SKM-1 (cell line): ENCODE results near the gene ASCC1.

Experiments used
- DNase-seq: peaks from one replicate; lab custom pipeline; 2025; ENCODE audit not compliant: unreplicated experiment; lab: John Stamatoyannopoulos, UW

The ASCC1 gene

DNA sequence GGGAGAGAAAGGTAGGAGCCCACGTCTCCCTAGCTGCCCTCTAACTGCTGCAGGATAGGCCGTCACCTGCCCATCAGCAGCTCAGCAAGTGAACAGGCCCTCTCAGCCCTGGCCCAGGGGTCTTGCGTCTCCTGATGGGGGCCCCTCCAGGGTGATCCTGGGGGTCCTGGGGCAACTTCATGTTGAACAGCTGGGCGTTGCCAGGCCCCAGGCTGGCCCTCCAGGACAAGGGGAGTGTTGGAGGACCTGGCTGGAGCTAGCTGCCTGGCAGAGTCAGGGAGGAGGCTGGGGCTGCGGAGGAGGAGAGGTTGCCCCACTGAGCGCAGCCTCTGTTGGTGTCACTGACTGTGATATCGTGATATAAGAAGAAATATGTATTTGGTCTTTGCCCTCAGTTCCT lies 162.4 kb downstream of the ASCC1 start:
- no peak for DNase-seq

DNA sequence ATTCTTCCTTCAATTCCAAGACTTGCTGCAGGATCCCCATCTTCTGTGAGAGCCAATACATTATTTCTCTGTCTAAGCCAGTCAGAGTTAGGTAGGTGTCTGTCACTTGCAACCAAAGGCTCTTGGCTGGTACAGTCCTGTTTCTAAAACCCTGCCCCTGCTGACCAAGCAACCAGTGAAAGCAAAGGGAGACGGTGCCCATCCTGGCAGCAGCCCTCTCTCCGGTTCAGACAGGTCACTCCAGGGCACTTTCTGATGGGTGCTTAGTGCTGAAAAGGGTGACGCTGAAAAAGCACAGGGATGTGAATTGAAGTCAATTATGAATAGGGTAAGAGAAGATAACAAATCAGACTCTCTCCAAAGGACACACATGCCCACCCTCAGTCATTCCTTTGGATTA lies 165.2 kb downstream of the ASCC1 start:
- DNase-seq, result no peak

DNA sequence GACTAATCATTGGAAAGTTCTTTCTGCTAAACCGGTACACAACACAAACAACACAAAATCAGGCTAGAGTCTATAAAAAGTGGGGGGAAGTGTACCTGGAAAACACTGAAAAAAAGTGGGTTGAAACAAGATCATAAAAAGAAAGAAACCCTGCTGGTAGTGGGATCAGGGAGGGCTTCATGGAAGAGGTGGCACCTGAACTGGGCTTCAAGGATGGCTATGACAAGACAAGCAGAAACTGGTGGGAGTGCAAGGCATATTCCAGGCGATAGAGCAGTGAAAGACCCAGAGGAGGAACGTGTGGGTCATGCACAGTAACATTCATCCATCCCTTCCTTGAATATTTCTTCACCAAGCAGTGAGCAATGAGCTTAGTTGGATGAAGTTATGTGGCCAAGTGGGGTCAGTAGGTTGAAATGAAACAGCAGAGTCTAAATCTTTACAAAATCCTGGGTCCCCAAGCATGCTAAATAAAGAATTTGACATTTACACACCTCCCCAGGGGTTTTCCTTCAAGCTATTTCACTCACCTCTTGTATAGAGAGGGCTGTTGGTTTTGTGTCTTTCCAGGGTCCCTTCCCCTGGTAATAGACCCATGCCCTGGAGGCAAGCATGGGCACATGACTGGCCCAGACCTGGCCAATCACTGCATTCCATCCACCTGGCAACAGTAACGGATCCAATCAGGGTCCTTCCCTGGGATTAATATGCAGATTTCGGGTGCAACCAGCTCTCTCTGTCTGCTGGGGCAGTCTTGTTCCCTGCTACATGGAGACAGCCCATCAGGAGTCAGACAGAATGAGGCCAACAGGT lies 165.9 kb downstream of the ASCC1 start:
- DNase-seq, result no peak

DNA sequence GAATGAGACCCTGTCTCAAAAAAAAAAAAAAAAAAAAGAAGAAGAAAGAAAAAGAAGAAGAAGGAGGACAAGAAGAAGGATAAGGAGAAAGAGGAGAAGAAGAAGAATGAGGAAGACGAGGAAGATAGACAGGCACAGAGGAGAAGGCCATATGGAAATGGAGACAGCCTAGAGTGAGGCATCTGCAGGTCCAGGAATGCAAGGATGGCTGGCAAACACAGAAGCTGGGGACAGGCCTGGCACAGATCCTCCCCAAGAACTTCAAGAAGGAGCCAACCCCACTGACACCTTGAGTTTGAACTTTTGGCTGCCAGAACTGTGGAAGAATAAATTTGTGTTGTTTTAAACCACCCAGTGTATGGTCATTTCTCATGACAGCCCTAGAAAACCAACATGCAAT lies 166.6 kb downstream of the ASCC1 start:
- DNase-seq, result no peak

DNA sequence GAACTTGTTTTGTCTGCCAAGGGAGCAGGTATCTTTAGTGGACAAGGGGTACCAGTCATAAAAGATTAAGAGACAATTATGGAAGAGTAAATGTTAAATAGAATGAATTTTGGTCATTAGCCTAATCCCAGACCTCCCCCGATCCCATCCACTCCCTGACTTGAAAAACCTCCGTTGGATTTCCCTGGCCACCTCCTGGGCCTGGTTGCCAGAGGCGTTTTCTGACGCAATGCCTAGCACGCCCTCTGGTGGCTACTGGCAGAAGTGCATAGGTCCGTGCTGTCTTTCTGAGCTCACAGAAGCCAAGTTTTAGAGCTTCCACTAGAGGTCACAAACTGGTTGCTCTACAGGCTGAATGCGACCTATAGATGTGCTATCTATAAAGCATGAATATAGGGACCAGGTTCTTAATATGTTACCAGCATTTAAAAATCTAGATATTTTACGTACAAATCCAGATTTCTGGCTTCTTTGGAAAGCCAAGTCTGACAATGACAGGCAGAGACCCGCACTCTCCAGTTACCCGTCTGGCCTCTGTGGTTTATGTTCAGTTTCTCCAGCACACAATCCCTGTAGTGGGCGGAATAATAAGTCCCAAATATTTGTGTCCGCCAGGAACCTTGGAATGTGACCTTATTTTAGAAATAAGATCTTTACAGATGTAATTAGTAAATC lies 167.5 kb downstream of the ASCC1 start:
- peak; percentile 85 for DNase-seq
